ENCODE results near the gene PDE4D. TPM values are rescaled to one million over a fixed set of nuclear protein-coding genes. Genes with fewer than 3 reads are reported as not detected.

Gene PDE4D
- total RNA-seq, 2 experiments from 2014 or later: 0.50 to 0.51 TPM

GRCh38 chr5:59054963-59055528 is 838.5 kb downstream of the PDE4D start:
- Histone ChIP-seq H3K4me2 (ENCODE audit: low read length) (no peak overlapping the region), H3K36me3 (ENCODE audit: insufficient read depth, low read length) (no peaks in the 10 kb centered on the region), H3K9me2 (ENCODE audit: insufficient read depth, low read length) (no peaks in the 10 kb centered on the region), H3K27ac (ENCODE audit: low read depth, low read length, poor library complexity, severe bottlenecking) (no peak overlapping the region), H3K4me1 (ENCODE audit: insufficient read depth, low read length, poor library complexity, severe bottlenecking) (no peaks in the 10 kb centered on the region), H2AFZ (ENCODE audit: low read length) (no peak overlapping the region), H4K20me1 (ENCODE audit: insufficient read depth, low read length) (no peaks in the 10 kb centered on the region), H3K9me3 (ENCODE audit: low read length) (no peaks in the 10 kb centered on the region), H3K79me2 (ENCODE audit: insufficient read depth, low read depth, low read length) (no peaks in the 10 kb centered on the region), H3K4me3 (ENCODE audit: low read depth, low read length, poor library complexity, severe bottlenecking) (no peak overlapping the region)
- intact Hi-C loops (cut with micrococcal nuclease; ENCODE audit: unreplicated experiment): no loop called here
- DNase-seq (ENCODE audit: low spot score): no peak
- TF ChIP-seq CTCF (conservative IDR thresholded peaks at IDR 0.05; ENCODE audit: low read length): no peak
- no peak for TF ChIP-seq EZH2phosphoT487 (IDR thresholded peaks at IDR 0.05; ENCODE audit: borderline replicate concordance, low read depth, low read length)
- POLR2A ChIA-PET: no interaction called here
- no TSS peak for BruUV-seq (replicated peaks)
- CTCF ChIA-PET (ENCODE audit: unreplicated experiment): no interaction called here

GRCh38 chr5:59051951-59052350 is 841.6 kb downstream of the PDE4D start:
- POLR2A ChIA-PET: interaction anchor here (0.6 kb wide), 1 partner anchor 22 kb away, joined by 3 read pairs; no protein-coding TSS in a partner anchor

More at GRCh38 chr5:59051951-59052350, 841.6 kb downstream of the PDE4D start:
- Histone ChIP-seq H2AFZ (ENCODE audit: low read length) (no peak overlapping the region), H3K79me2 (ENCODE audit: insufficient read depth, low read depth, low read length) (no peaks in the 10 kb centered on the region), H3K9me3 (ENCODE audit: low read length) (no peaks in the 10 kb centered on the region), H3K9me2 (ENCODE audit: insufficient read depth, low read length) (no peaks in the 10 kb centered on the region), H3K4me3 (ENCODE audit: low read depth, low read length, poor library complexity, severe bottlenecking) (no peak overlapping the region), H3K4me1 (ENCODE audit: insufficient read depth, low read length, poor library complexity, severe bottlenecking) (no peaks in the 10 kb centered on the region), H3K36me3 (ENCODE audit: insufficient read depth, low read length) (no peaks in the 10 kb centered on the region), H3K27ac (ENCODE audit: low read depth, low read length, poor library complexity, severe bottlenecking) (no peak overlapping the region), H3K4me2 (ENCODE audit: low read length) (no peak overlapping the region), H4K20me1 (ENCODE audit: insufficient read depth, low read length) (no peaks in the 10 kb centered on the region; the same call in 1 of the 2 replicates)
- CTCF ChIA-PET (ENCODE audit: unreplicated experiment): no interaction called here
- TF ChIP-seq CTCF (conservative IDR thresholded peaks at IDR 0.05; ENCODE audit: low read length) (no peak), EZH2phosphoT487 (IDR thresholded peaks at IDR 0.05; ENCODE audit: borderline replicate concordance, low read depth, low read length) (no peak)
- no peak for DNase-seq (ENCODE audit: low spot score)
- BruUV-seq (replicated peaks): no TSS peak
- intact Hi-C loops (cut with micrococcal nuclease; ENCODE audit: unreplicated experiment): no loop called here
